Type B pancreatic cell (in vitro differentiated cells): Measurements from ENCODE around the gene TAF5. TPM values are rescaled to one million over a fixed set of nuclear protein-coding genes. Genes with fewer than 3 reads are reported as not detected.
A peak's percentile ranks its signal among the peaks of the same experiment; 100 is the strongest.

Experiments
- DNase-seq: peaks from one replicate; pipeline ENCODE4 v3.0.0; 2021; ENCODE audit warnings: mixed read lengths; ENCODE audit not compliant: unreplicated experiment; ENCODE audit errors: extremely low spot score
- H3K27ac Mint-ChIP-seq: 2 replicates; pipeline ENCODE4 v1.8.0; 2021; ENCODE audit warnings: mild to moderate bottlenecking, mixed read lengths
- H3K27me3 Mint-ChIP-seq: 2 replicates; pipeline ENCODE4 v1.8.0; 2021; ENCODE audit warnings: mixed read lengths
- H3K36me3 Mint-ChIP-seq: 2 replicates; pipeline ENCODE4 v1.8.0; 2021; ENCODE audit warnings: mixed read lengths
- H3K4me1 Mint-ChIP-seq: one replicate; pipeline ENCODE4 v1.8.0; 2021; ENCODE audit warnings: mixed read lengths; ENCODE audit not compliant: unreplicated experiment
- H3K4me3 Mint-ChIP-seq: 2 replicates; pipeline ENCODE4 v1.8.0; 2021; ENCODE audit warnings: mild to moderate bottlenecking, mixed read lengths
- H3K9me3 Mint-ChIP-seq: 2 replicates; pipeline ENCODE4 v1.8.0; 2021; ENCODE audit warnings: mixed read lengths
- long read RNA-seq: library from polyadenylated mRNA; unstranded; transcript quantifications from one replicate; pipeline ENCODE4 v2.0.0, GENCODE V29; 2020
- total RNA-seq: library from RNA; stranded (reverse); gene quantifications from 2 replicates; pipeline ENCODE4 v1.2.1, GENCODE V29; 2021; ENCODE audit warnings: low replicate concordance
- TF ChIP-seq, protein P1 (sequence below): fragments of 200-600 bp; sonication (generic); conservative IDR thresholded peaks from 2 replicates; pipeline ENCODE4 v1.5.0; 2021; ENCODE audit warnings: antibody characterized with exemption, mild to moderate bottlenecking

The TAF5 gene
- total RNA-seq: 6.2 and 10.0 TPM in 2 replicates
- long read RNA-seq, partial matches to known transcripts: 2 of 2 reads
- long read RNA-seq, other reads (novel, unspliced or antisense): 0 of 2 reads

- TF ChIP-seq, protein P1, sequence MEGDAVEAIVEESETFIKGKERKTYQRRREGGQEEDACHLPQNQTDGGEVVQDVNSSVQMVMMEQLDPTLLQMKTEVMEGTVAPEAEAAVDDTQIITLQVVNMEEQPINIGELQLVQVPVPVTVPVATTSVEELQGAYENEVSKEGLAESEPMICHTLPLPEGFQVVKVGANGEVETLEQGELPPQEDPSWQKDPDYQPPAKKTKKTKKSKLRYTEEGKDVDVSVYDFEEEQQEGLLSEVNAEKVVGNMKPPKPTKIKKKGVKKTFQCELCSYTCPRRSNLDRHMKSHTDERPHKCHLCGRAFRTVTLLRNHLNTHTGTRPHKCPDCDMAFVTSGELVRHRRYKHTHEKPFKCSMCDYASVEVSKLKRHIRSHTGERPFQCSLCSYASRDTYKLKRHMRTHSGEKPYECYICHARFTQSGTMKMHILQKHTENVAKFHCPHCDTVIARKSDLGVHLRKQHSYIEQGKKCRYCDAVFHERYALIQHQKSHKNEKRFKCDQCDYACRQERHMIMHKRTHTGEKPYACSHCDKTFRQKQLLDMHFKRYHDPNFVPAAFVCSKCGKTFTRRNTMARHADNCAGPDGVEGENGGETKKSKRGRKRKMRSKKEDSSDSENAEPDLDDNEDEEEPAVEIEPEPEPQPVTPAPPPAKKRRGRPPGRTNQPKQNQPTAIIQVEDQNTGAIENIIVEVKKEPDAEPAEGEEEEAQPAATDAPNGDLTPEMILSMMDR: no peak
- Mint-ChIP-seq H3K9me3 (peaks cover 6% of the 10 kb centered on the region), H3K27ac (peak within 1 kb of the TSS; percentile 89), H3K27me3 (no peaks in the 10 kb centered on the region), H3K4me1 (peaks cover 13% of the 10 kb centered on the region), H3K36me3 (peaks cover 6% of the 10 kb centered on the region), H3K4me3 (peak within 1 kb of the TSS; percentile 94)
- peak; percentile 90 for DNase-seq
These were observed at the start of gene TAF5 for GRCh38 chr10:103367782-103368518. Gene TAF5 (plus strand): TSS chr10:103367976. CDS start chr10:103367990, 14 bp downstream.

DNA sequence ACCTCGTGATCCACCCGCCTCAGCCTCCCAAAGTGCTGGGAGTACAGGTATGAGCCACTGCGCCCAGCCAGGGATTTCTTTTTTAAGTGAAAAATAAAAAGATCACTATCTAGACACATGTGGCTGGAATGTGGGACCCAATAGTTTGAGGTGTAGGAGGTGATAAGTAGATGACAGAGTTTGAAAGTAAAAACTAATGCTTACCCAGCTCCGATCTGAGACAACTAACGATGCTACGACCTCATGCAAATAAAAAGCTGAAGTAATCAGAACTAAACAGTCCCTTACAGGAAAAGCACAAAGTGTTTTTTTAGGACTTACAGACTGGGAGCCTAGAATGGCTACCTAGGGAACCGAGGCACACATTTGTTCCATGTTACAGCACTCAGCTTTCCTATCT lies 39.9 kb upstream of the TAF5 start:
- Mint-ChIP-seq H3K27me3 (no peaks in the 10 kb centered on the region), H3K36me3 (peaks cover 11% of the 10 kb centered on the region), H3K27ac (no peak overlapping the region), H3K9me3 (no peaks in the 10 kb centered on the region), H3K4me1 (no peaks in the 10 kb centered on the region), H3K4me3 (no peak overlapping the region)
- TF ChIP-seq, protein P1: no peak
- DNase-seq: peak; percentile 13

- DNase-seq: no peak
- Mint-ChIP-seq H3K4me3 (no peak overlapping the region), H3K27ac (no peak overlapping the region), H3K27me3 (no peaks in the 10 kb centered on the region), H3K36me3 (peaks cover 19% of the 10 kb centered on the region), H3K4me1 (no peaks in the 10 kb centered on the region), H3K9me3 (no peaks in the 10 kb centered on the region)
- TF ChIP-seq, protein P1: peak; percentile 89
These were observed 33.7 kb upstream of the TAF5 start for GRCh38 chr10:103333934-103334520.

GRCh38 chr10:103334567-103334966 lies 33.2 kb upstream of the TAF5 start:
- no peak for DNase-seq
- Mint-ChIP-seq H3K4me1 (no peaks in the 10 kb centered on the region), H3K36me3 (peaks cover 19% of the 10 kb centered on the region), H3K4me3 (no peak overlapping the region), H3K27me3 (no peaks in the 10 kb centered on the region), H3K27ac (no peak overlapping the region), H3K9me3 (no peaks in the 10 kb centered on the region)
- TF ChIP-seq, protein P1: no peak

DNA sequence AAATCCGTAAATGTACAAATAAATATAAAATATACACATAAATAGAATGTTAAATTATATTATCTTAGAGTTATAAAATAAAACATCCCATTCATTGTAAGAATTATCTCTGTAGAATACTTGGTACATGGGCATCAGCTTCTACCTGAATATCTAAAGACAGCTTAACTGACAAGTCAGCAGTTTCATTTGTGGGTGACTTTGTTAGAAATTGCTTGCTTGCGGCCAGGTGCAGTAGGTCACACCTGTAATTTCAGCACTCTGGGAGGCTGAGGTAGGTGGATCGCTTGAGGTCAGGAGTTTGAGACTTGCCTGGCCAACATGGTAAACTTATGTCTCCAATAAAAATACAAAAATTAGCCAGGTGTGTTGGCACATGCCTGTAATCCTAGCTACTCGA lies 31.4 kb upstream of the TAF5 start:
- Mint-ChIP-seq H3K27me3 (no peaks in the 10 kb centered on the region), H3K4me3 (no peak overlapping the region), H3K36me3 (peaks cover 15% of the 10 kb centered on the region), H3K4me1 (no peaks in the 10 kb centered on the region), H3K9me3 (no peaks in the 10 kb centered on the region), H3K27ac (no peak overlapping the region)
- no peak for DNase-seq
- TF ChIP-seq, protein P1: no peak
